HepG2 (cell line): ENCODE results near the gene AFF1. TPM values are rescaled to one million over a fixed set of nuclear protein-coding genes. Genes with fewer than 3 reads are reported as not detected.

Experiments used
- ARID5B ChIP-seq: IDR thresholded peaks from 2 replicates; pipeline ENCODE4 v1.4.0; 2020; ENCODE audit warnings: mild to moderate bottlenecking, missing genetic modification reagents
- ATF2 ChIP-seq: sonication (generic); formaldehyde crosslinking; IDR thresholded peaks from 2 replicates; pipeline ENCODE4 v1.4.0; 2020; ENCODE audit warnings: missing genetic modification reagents
- ATF4 ChIP-seq, 2 experiments: fragments of 450-650 bp in 1 of 2; sonication (generic) in 1 of 2; formaldehyde crosslinking; IDR thresholded peaks; 2 replicates each; pipeline versions ENCODE4 v1.5.0 to v1.8.0; 2020 to 2022; ENCODE audit warnings: mild to moderate bottlenecking in 1 of 2, missing genetic modification reagents in 1 of 2
- E2F2 ChIP-seq: sonication (generic); formaldehyde crosslinking; IDR thresholded peaks from 2 replicates; pipeline ENCODE4 v1.4.0; 2020; ENCODE audit warnings: missing genetic modification reagents, borderline replicate concordance
- ETV5 ChIP-seq: IDR thresholded peaks from 2 replicates; pipeline ENCODE4 v1.6.1; 2018; ENCODE audit warnings: missing biosample characterization, missing genetic modification reagents, inconsistent platforms, borderline replicate concordance
- FOXJ3 ChIP-seq: sonication (generic); formaldehyde crosslinking; IDR thresholded peaks from 2 replicates; pipeline ENCODE4 v1.4.0; 2020; ENCODE audit warnings: missing genetic modification reagents, mild to moderate bottlenecking, borderline replicate concordance
- GABPA ChIP-seq, 2 experiments: IDR thresholded peaks; 2 replicates each; pipeline ENCODE4 v1.6.1; 2011 to 2016; ENCODE audit warnings: low read depth in 2 of 2, low read length in 1 of 2, missing biosample characterization in 1 of 2, missing genetic modification characterization in 1 of 2
- GATA4 ChIP-seq: sonication (generic); IDR thresholded peaks from 2 replicates; pipeline ENCODE4 v1.6.1; 2016; ENCODE audit warnings: antibody characterized with exemption, low read depth, borderline replicate concordance
- HOXA5 ChIP-seq: sonication (generic); formaldehyde crosslinking; IDR thresholded peaks from 2 replicates; pipeline ENCODE4 v1.4.0; 2020; ENCODE audit warnings: missing genetic modification reagents
- NFKB2 ChIP-seq: sonication (generic); formaldehyde crosslinking; IDR thresholded peaks from 2 replicates; pipeline ENCODE4 v1.4.0; 2020; ENCODE audit warnings: missing genetic modification reagents, borderline replicate concordance
- PHB2 ChIP-seq: fragments of 450-650 bp; IDR thresholded peaks from 2 replicates; pipeline ENCODE4 v1.6.1; 2018; ENCODE audit not compliant: partially characterized antibody
- SNAPC5 ChIP-seq: sonication (generic); formaldehyde crosslinking; IDR thresholded peaks from 2 replicates; pipeline ENCODE4 v1.8.1; 2023; ENCODE audit warnings: mild to moderate bottlenecking, missing genetic modification reagents, borderline replicate concordance
- SRSF9 ChIP-seq: fragments of 200-400 bp; formaldehyde crosslinking; IDR thresholded peaks from 2 replicates; pipeline ENCODE4 v1.6.1; 2018; ENCODE audit warnings: borderline replicate concordance, mild to moderate bottlenecking, low read depth, low read length; ENCODE audit not compliant: insufficient read depth, poor library complexity, severe bottlenecking
- ZBTB49 ChIP-seq: sonication (generic); formaldehyde crosslinking; IDR thresholded peaks from 2 replicates; pipeline ENCODE4 v1.4.0; 2020; ENCODE audit warnings: missing genetic modification reagents, borderline replicate concordance
- ZNF441 ChIP-seq: sonication (generic); formaldehyde crosslinking; IDR thresholded peaks from 2 replicates; pipeline ENCODE4 v1.7.0; 2021; ENCODE audit warnings: missing genetic modification reagents, borderline replicate concordance
- ZNF558 ChIP-seq: sonication (generic); formaldehyde crosslinking; IDR thresholded peaks from 2 replicates; pipeline ENCODE4 v1.9.0; 2022; ENCODE audit warnings: mild to moderate bottlenecking, missing genetic modification reagents, borderline replicate concordance
- ZNF713 ChIP-seq: sonication (generic); formaldehyde crosslinking; IDR thresholded peaks from 2 replicates; pipeline ENCODE4 v1.4.0; 2020; ENCODE audit warnings: mild to moderate bottlenecking, missing genetic modification reagents
- ZNF772 ChIP-seq: sonication (generic); formaldehyde crosslinking; IDR thresholded peaks from 2 replicates; pipeline ENCODE4 v1.5.0; 2020; ENCODE audit warnings: mild to moderate bottlenecking, missing genetic modification reagents
- polyA plus RNA-seq, 8 experiments: library from polyadenylated mRNA; depleted of rRNA in 3 of 8; stranded (reverse) in 7 of 8; unstranded in 1 of 8; fragments of >200 nt; fragmentation: Illumina TruSeq in 4 of 8; extraction: Trizol in 4 of 8; gene quantifications; 2 replicates each; pipeline versions ENCODE4 v1.2.1 to v1.2.3, GENCODE V29; 2011 to 2016; ENCODE audit warnings: low read depth in 4 of 8, missing spikeins in 1 of 8, mixed read lengths in 1 of 8; ENCODE audit not compliant: insufficient read depth in 1 of 8
- total RNA-seq, 5 experiments: library from RNA; depleted of rRNA; stranded (reverse); fragments of >200 nt; fragmentation: Illumina TruSeq; extraction: Trizol; gene quantifications; 2 replicates each; pipeline ENCODE4 v1.2.3, GENCODE V29; 2016; ENCODE audit warnings: low read depth in 1 of 5

AFF1 gene
- total and polyA plus RNA-seq, 2 of the 13 experiments (the other 11 are each of a cell fraction or from before 2014, with no cell fraction given) = 15.5 to 15.9 TPM

GRCh38 chr4:87089368-87089767 is 154.6 kb downstream of the AFF1 start (continued):
- peak; percentile 74 for TF ChIP-seq ARID5B (CRISPR knock-in tag)
- TF ChIP-seq E2F2 (CRISPR knock-in tag) = no peak
- TF ChIP-seq SNAPC5 = no peak
- no peak for TF ChIP-seq NFKB2 (CRISPR knock-in tag)
- 0 out of 2 replicates have a peak, but pooled peaks have one; percentile 22 for TF ChIP-seq FOXJ3 (CRISPR knock-in tag)
- TF ChIP-seq HOXA5 (CRISPR knock-in tag) = no peak
- TF ChIP-seq GATA4 = no peak
- TF ChIP-seq ZNF713 (CRISPR knock-in tag) = no peak
- TF ChIP-seq ZNF441 (CRISPR knock-in tag) = no peak
- no peak for TF ChIP-seq PHB2
- TF ChIP-seq SRSF9 = no peak
- no peak for TF ChIP-seq ZNF558 (CRISPR knock-in tag)
- TF ChIP-seq GABPA (IDR thresholded peaks at IDR 0.05; ENCODE audit: low read depth, low read length) = no peak
- TF ChIP-seq GABPA (CRISPR knock-in tag; IDR thresholded peaks at IDR 0.05; ENCODE audit: low read depth) = no peak
- no peak for TF ChIP-seq ATF2 (CRISPR knock-in tag)
- TF ChIP-seq ZBTB49 = no peak
- peak; percentile 12; the same call in 1 of the 2 replicates for TF ChIP-seq ETV5 (CRISPR knock-in tag)
- TF ChIP-seq ZNF772 (CRISPR knock-in tag) = no peak
- TF ChIP-seq ATF4 (CRISPR knock-in tag; IDR thresholded peaks at IDR 0.05) = no peak
